GM23338 (cell line): Measurements from ENCODE around the gene CTDSP1. TPM values are rescaled to one million over a fixed set of nuclear protein-coding genes. Genes with fewer than 3 reads are reported as not detected.

Source experiments
- ATAC-seq: fragments of 200-7000 bp; cut with Tn5 transposase; 3 replicates; pipeline ENCODE4 v1.9.1; 2020
- DNase-seq: peaks from one replicate; pipeline ENCODE4 v3.0.0-alpha.2; 2015; ENCODE audit warnings: low spot score
- H2AFZ ChIP-seq: fragments of 200-600 bp; sonication (generic); 2 replicates; pipeline ENCODE4 v1.8.0; 2016; ENCODE audit warnings: antibody characterized with exemption, mild to moderate bottlenecking, moderate library complexity
- H3F3A ChIP-seq: fragments of 200-600 bp; sonication (generic); replicated peaks from 2 replicates; pipeline ENCODE4 v1.8.0; 2017; ENCODE audit warnings: antibody characterized with exemption, mixed run types, low read depth
- H3K27ac ChIP-seq: fragments of 200-600 bp; sonication (generic); 2 replicates; pipeline ENCODE4 v1.6.1; 2016; ENCODE audit warnings: low read depth
- H3K27me3 ChIP-seq: fragments of 200-600 bp; sonication (generic); 2 replicates; pipeline ENCODE4 v1.8.0; 2016; ENCODE audit warnings: mild to moderate bottlenecking, mixed run types, moderate library complexity; ENCODE audit not compliant: insufficient read depth
- H3K36me3 ChIP-seq: fragments of 200-600 bp; sonication (generic); 2 replicates; pipeline ENCODE4 v1.8.0; 2016; ENCODE audit warnings: mild to moderate bottlenecking; ENCODE audit not compliant: insufficient read depth
- H3K4me1 ChIP-seq: fragments of 200-600 bp; sonication (generic); 2 replicates; pipeline ENCODE4 v1.8.0; 2016; ENCODE audit warnings: mild to moderate bottlenecking, moderate library complexity; ENCODE audit not compliant: insufficient read depth
- H3K4me2 ChIP-seq: fragments of 200-600 bp; sonication (generic); 2 replicates; pipeline ENCODE4 v1.7.1; 2017; ENCODE audit warnings: mixed run types
- H3K4me3 ChIP-seq: fragments of 200-600 bp; sonication (generic); 2 replicates; pipeline ENCODE4 v1.6.1; 2016; ENCODE audit warnings: mixed run types
- H3K79me2 ChIP-seq: fragments of 200-600 bp; sonication (generic); replicated peaks from 2 replicates; pipeline ENCODE4 v1.8.0; 2017; ENCODE audit warnings: mild to moderate bottlenecking; ENCODE audit not compliant: insufficient read depth
- H3K9me2 ChIP-seq: fragments of 200-600 bp; sonication (generic); 2 replicates; pipeline ENCODE4 v1.8.0; 2017; ENCODE audit not compliant: insufficient read depth
- H4K20me1 ChIP-seq: fragments of 200-600 bp; sonication (generic); replicated peaks from 2 replicates; pipeline ENCODE4 v1.8.0; 2017; ENCODE audit warnings: mild to moderate bottlenecking; ENCODE audit not compliant: insufficient read depth
- H3K27ac Mint-ChIP-seq: 2 replicates; pipeline ENCODE4 v1.8.0; 2020; ENCODE audit warnings: inconsistent platforms, mild to moderate bottlenecking, moderate library complexity, mixed read lengths
- H3K27me3 Mint-ChIP-seq: 3 replicates; pipeline ENCODE4 v1.8.0; 2022; ENCODE audit warnings: low read depth, mild to moderate bottlenecking, moderate library complexity, mixed read lengths, inconsistent platforms; ENCODE audit not compliant: insufficient read depth, poor library complexity
- H3K36me3 Mint-ChIP-seq: 3 replicates; pipeline ENCODE4 v1.8.0; 2021; ENCODE audit warnings: low read depth, mild to moderate bottlenecking, inconsistent platforms, moderate library complexity, mixed read lengths
- H3K4me1 Mint-ChIP-seq: 3 replicates; pipeline ENCODE4 v1.8.0; 2020; ENCODE audit warnings: mild to moderate bottlenecking, inconsistent platforms, mixed read lengths
- H3K4me3 Mint-ChIP-seq: 3 replicates; pipeline ENCODE4 v1.8.0; 2021; ENCODE audit warnings: moderate library complexity, mild to moderate bottlenecking, inconsistent platforms, mixed read lengths
- H3K9me3 Mint-ChIP-seq: 3 replicates; pipeline ENCODE4 v1.8.0; 2020; ENCODE audit warnings: moderate library complexity, mild to moderate bottlenecking, inconsistent platforms, mixed read lengths
- CREB1 ChIP-seq: fragments of 250-450 bp; sonication (Bioruptor Pico); IDR thresholded peaks from 2 replicates; pipeline ENCODE4 v1.5.0; 2020; ENCODE audit warnings: low read depth, mild to moderate bottlenecking, moderate library complexity
- ETS1 ChIP-seq: IDR thresholded peaks from 2 replicates; pipeline ENCODE4 v1.6.1; 2016; ENCODE audit warnings: antibody characterized with exemption
- EZH2 ChIP-seq: fragments of 200-600 bp; sonication (generic); IDR thresholded peaks from one replicate; pipeline ENCODE4 v1.8.0; 2017; ENCODE audit warnings: antibody characterized with exemption, mild to moderate bottlenecking, low read depth; ENCODE audit not compliant: unreplicated experiment
- EZH2phosphoT487 ChIP-seq: fragments of 200-600 bp; sonication (generic); IDR thresholded peaks from one replicate; pipeline ENCODE4 v1.8.1; 2018; ENCODE audit warnings: antibody characterized with exemption; ENCODE audit not compliant: unreplicated experiment
- JUNB ChIP-seq: IDR thresholded peaks from one replicate; pipeline ENCODE4 v1.6.1; 2016; ENCODE audit warnings: antibody characterized with exemption; ENCODE audit not compliant: unreplicated experiment
- NANOG ChIP-seq: IDR thresholded peaks from 2 replicates; pipeline ENCODE4 v1.6.1; 2016; ENCODE audit warnings: antibody characterized with exemption, borderline replicate concordance
- POLR2AphosphoS5 ChIP-seq: IDR thresholded peaks from 2 replicates; pipeline ENCODE4 v1.6.1; 2016; ENCODE audit warnings: antibody characterized with exemption, low read depth
- STAT1 ChIP-seq: IDR thresholded peaks from one replicate; pipeline ENCODE4 v1.6.1; 2016; ENCODE audit warnings: antibody characterized with exemption; ENCODE audit not compliant: unreplicated experiment
- ZNF114 ChIP-seq: fragments of 250-450 bp; sonication (Bioruptor Pico); IDR thresholded peaks from 2 replicates; pipeline ENCODE4 v1.5.0; 2020; ENCODE audit warnings: mild to moderate bottlenecking, moderate library complexity
- ZNF331 ChIP-seq: fragments of 250-450 bp; sonication (Bioruptor Pico); IDR thresholded peaks from 2 replicates; pipeline ENCODE4 v1.5.0; 2020; ENCODE audit warnings: low read depth, mild to moderate bottlenecking, moderate library complexity
- polyA plus RNA-seq: library from polyadenylated mRNA; unstranded; fragments of >200 nt; fragmentation: Nextera tagmentation; extraction: Ambion mirVana; gene quantifications from 2 replicates; pipeline ENCODE4 v1.2.1, GENCODE V29; 2016
- total RNA-seq: library from RNA; depleted of rRNA; stranded (reverse); fragments of >200 nt; shearing (Covaris generic); gene quantifications from 2 replicates; pipeline ENCODE4 v1.2.3, GENCODE V29; 2014
- TF ChIP-seq, protein P1 (sequence below): IDR thresholded peaks from one replicate; pipeline ENCODE4 v1.6.1; 2018; ENCODE audit warnings: antibody characterized with exemption; ENCODE audit not compliant: unreplicated experiment
- TF ChIP-seq, protein P2 (sequence below), 2 experiments: fragments of 200-600 bp in 1 of 2; sonication (generic) in 1 of 2; conservative IDR thresholded peaks; 2 replicates each; pipeline versions ENCODE4 v1.5.1 to v1.6.1; 2016 to 2017; ENCODE audit warnings: antibody characterized with exemption in 2 of 2, low read depth in 2 of 2, mild to moderate bottlenecking in 2 of 2, moderate library complexity in 1 of 2
- TF ChIP-seq, protein P3 (sequence below): fragments of 250-450 bp; sonication (Bioruptor Pico); IDR thresholded peaks from 2 replicates; pipeline ENCODE4 v1.5.0; 2020; ENCODE audit warnings: mild to moderate bottlenecking, moderate library complexity

The CTDSP1 gene
- total and polyA plus RNA-seq, 2 experiments from 2014 or later: 6.7 to 21.8 TPM

GRCh38 chr2:218425531-218425930 is 25.9 kb downstream of the CTDSP1 start:
- H3K9me2 ChIP-seq: no peaks in the 10 kb centered on the region
- Mint-ChIP-seq H3K9me3 (no peaks in the 10 kb centered on the region), H3K4me1 (no peaks in the 10 kb centered on the region), H3K36me3 (no peaks in the 10 kb centered on the region), H3K27ac (no peak overlapping the region), H3K4me3 (no peak overlapping the region), H3K27me3 (peaks cover 7% of the 10 kb centered on the region)
- no peak for TF ChIP-seq JUNB
- TF ChIP-seq NANOG: no peak
- no peak for TF ChIP-seq POLR2AphosphoS5
- TF ChIP-seq CREB1 (CRISPR knock-in tag): no peak
- TF ChIP-seq ZNF331 (CRISPR knock-in tag): no peak
- TF ChIP-seq, protein P1, sequence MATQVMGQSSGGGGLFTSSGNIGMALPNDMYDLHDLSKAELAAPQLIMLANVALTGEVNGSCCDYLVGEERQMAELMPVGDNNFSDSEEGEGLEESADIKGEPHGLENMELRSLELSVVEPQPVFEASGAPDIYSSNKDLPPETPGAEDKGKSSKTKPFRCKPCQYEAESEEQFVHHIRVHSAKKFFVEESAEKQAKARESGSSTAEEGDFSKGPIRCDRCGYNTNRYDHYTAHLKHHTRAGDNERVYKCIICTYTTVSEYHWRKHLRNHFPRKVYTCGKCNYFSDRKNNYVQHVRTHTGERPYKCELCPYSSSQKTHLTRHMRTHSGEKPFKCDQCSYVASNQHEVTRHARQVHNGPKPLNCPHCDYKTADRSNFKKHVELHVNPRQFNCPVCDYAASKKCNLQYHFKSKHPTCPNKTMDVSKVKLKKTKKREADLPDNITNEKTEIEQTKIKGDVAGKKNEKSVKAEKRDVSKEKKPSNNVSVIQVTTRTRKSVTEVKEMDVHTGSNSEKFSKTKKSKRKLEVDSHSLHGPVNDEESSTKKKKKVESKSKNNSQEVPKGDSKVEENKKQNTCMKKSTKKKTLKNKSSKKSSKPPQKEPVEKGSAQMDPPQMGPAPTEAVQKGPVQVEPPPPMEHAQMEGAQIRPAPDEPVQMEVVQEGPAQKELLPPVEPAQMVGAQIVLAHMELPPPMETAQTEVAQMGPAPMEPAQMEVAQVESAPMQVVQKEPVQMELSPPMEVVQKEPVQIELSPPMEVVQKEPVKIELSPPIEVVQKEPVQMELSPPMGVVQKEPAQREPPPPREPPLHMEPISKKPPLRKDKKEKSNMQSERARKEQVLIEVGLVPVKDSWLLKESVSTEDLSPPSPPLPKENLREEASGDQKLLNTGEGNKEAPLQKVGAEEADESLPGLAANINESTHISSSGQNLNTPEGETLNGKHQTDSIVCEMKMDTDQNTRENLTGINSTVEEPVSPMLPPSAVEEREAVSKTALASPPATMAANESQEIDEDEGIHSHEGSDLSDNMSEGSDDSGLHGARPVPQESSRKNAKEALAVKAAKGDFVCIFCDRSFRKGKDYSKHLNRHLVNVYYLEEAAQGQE: no peak
- TF ChIP-seq EZH2: no peak
- TF ChIP-seq EZH2phosphoT487: no peak
- TF ChIP-seq ETS1: no peak
- no peak for TF ChIP-seq ZNF114 (CRISPR knock-in tag)
- TF ChIP-seq, protein P2, sequence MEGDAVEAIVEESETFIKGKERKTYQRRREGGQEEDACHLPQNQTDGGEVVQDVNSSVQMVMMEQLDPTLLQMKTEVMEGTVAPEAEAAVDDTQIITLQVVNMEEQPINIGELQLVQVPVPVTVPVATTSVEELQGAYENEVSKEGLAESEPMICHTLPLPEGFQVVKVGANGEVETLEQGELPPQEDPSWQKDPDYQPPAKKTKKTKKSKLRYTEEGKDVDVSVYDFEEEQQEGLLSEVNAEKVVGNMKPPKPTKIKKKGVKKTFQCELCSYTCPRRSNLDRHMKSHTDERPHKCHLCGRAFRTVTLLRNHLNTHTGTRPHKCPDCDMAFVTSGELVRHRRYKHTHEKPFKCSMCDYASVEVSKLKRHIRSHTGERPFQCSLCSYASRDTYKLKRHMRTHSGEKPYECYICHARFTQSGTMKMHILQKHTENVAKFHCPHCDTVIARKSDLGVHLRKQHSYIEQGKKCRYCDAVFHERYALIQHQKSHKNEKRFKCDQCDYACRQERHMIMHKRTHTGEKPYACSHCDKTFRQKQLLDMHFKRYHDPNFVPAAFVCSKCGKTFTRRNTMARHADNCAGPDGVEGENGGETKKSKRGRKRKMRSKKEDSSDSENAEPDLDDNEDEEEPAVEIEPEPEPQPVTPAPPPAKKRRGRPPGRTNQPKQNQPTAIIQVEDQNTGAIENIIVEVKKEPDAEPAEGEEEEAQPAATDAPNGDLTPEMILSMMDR (conservative IDR thresholded peaks at IDR 0.05; ENCODE audit: low read depth in 2 of 2): no peak
- TF ChIP-seq, protein P3, sequence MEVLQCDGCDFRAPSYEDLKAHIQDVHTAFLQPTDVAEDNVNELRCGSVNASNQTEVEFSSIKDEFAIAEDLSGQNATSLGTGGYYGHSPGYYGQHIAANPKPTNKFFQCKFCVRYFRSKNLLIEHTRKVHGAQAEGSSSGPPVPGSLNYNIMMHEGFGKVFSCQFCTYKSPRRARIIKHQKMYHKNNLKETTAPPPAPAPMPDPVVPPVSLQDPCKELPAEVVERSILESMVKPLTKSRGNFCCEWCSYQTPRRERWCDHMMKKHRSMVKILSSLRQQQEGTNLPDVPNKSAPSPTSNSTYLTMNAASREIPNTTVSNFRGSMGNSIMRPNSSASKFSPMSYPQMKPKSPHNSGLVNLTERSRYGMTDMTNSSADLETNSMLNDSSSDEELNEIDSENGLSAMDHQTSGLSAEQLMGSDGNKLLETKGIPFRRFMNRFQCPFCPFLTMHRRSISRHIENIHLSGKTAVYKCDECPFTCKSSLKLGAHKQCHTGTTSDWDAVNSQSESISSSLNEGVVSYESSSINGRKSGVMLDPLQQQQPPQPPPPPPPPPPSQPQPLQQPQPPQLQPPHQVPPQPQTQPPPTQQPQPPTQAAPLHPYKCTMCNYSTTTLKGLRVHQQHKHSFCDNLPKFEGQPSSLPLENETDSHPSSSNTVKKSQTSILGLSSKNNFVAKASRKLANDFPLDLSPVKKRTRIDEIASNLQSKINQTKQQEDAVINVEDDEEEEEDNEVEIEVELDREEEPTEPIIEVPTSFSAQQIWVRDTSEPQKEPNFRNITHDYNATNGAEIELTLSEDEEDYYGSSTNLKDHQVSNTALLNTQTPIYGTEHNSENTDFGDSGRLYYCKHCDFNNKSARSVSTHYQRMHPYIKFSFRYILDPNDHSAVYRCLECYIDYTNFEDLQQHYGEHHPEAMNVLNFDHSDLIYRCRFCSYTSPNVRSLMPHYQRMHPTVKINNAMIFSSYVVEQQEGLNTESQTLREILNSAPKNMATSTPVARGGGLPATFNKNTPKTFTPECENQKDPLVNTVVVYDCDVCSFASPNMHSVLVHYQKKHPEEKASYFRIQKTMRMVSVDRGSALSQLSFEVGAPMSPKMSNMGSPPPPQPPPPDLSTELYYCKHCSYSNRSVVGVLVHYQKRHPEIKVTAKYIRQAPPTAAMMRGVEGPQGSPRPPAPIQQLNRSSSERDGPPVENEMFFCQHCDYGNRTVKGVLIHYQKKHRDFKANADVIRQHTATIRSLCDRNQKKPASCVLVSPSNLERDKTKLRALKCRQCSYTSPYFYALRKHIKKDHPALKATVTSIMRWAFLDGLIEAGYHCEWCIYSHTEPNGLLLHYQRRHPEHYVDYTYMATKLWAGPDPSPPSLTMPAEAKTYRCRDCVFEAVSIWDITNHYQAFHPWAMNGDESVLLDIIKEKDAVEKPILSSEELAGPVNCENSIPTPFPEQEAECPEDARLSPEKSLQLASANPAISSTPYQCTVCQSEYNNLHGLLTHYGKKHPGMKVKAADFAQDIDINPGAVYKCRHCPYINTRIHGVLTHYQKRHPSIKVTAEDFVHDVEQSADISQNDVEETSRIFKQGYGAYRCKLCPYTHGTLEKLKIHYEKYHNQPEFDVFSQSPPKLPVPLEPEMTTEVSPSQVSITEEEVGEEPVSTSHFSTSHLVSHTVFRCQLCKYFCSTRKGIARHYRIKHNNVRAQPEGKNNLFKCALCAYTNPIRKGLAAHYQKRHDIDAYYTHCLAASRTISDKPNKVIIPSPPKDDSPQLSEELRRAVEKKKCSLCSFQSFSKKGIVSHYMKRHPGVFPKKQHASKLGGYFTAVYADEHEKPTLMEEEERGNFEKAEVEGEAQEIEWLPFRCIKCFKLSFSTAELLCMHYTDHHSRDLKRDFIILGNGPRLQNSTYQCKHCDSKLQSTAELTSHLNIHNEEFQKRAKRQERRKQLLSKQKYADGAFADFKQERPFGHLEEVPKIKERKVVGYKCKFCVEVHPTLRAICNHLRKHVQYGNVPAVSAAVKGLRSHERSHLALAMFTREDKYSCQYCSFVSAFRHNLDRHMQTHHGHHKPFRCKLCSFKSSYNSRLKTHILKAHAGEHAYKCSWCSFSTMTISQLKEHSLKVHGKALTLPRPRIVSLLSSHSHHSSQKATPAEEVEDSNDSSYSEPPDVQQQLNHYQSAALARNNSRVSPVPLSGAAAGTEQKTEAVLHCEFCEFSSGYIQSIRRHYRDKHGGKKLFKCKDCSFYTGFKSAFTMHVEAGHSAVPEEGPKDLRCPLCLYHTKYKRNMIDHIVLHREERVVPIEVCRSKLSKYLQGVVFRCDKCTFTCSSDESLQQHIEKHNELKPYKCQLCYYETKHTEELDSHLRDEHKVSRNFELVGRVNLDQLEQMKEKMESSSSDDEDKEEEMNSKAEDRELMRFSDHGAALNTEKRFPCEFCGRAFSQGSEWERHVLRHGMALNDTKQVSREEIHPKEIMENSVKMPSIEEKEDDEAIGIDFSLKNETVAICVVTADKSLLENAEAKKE (CRISPR knock-in tag): no peak
- TF ChIP-seq STAT1: no peak
- ATAC-seq (no peak), DNase-seq (no peak)
- H3K27ac ChIP-seq: no peak overlapping the region
- no peaks in the 10 kb centered on the region for H3K79me2 ChIP-seq
- no peaks in the 10 kb centered on the region for H3F3A ChIP-seq
- no peak overlapping the region for H3K4me3 ChIP-seq
- no peaks in the 10 kb centered on the region for H3K4me1 ChIP-seq
- no peak overlapping the region for H2AFZ ChIP-seq
- H3K36me3 ChIP-seq: no peaks in the 10 kb centered on the region
- no peaks in the 10 kb centered on the region for H4K20me1 ChIP-seq
- no peaks in the 10 kb centered on the region for H3K27me3 ChIP-seq
- H3K4me2 ChIP-seq: no peak overlapping the region
